ENCODE data around the gene C2orf81.
"Not testable (repeated sequence)": the region's sequence is repeated elsewhere in the genome, so short reads cannot be mapped to it uniquely, and the experiment has no call there.

C2orf81 gene

GRCh38 chr2:74423231-74424095 lies 2.0 kb upstream of the C2orf81 start:
- DNase-seq (ENCODE audit: low spot score): no peak

- not testable (repeated sequence) for DNase-seq (ENCODE audit: low spot score)
Observed at GRCh38 chr2:74420443-74421103, 846 bp downstream of the C2orf81 start.

GRCh38 chr2:74420006-74420405 lies 1.4 kb downstream of the C2orf81 start:
- no peak for DNase-seq (ENCODE audit: low spot score)

GRCh38 chr2:74419345-74419744 lies 2.1 kb downstream of the C2orf81 start:
- DNase-seq (ENCODE audit: low spot score): no peak

- peak; percentile 64 for DNase-seq (ENCODE audit: low spot score)
Observed at GRCh38 chr2:74418312-74418711, 3.1 kb downstream of the C2orf81 start.

GRCh38 chr2:74417763-74418162 lies 3.7 kb downstream of the C2orf81 start:
- DNase-seq (ENCODE audit: low spot score): no peak

GRCh38 chr2:74417197-74417596 lies 4.2 kb downstream of the C2orf81 start:
- peak; percentile 57 for DNase-seq (ENCODE audit: low spot score)

GRCh38 chr2:74416778-74417177 lies 4.6 kb downstream of the C2orf81 start:
- DNase-seq (ENCODE audit: low spot score): no peak

- no peak for DNase-seq (ENCODE audit: low spot score)
Observed at GRCh38 chr2:74415762-74416395, 5.5 kb downstream of the C2orf81 start.

GRCh38 chr2:74414881-74415761 lies 6.3 kb downstream of the C2orf81 start:
- DNase-seq (ENCODE audit: low spot score): peak; percentile 78

- peak; percentile 64 for DNase-seq (ENCODE audit: low spot score)
Observed at GRCh38 chr2:74414441-74414840, 7.0 kb downstream of the C2orf81 start.

- peak; percentile 64 for DNase-seq (ENCODE audit: low spot score)
Observed at GRCh38 chr2:74413001-74413698, 8.3 kb downstream of the C2orf81 start.

GRCh38 chr2:74407682-74408081 lies 13.7 kb downstream of the C2orf81 start:
- no peak for DNase-seq (ENCODE audit: low spot score)

- no peak for DNase-seq (ENCODE audit: low spot score)
Observed at GRCh38 chr2:74406035-74406434, 15.4 kb downstream of the C2orf81 start.

GRCh38 chr2:74401891-74402290 lies 19.5 kb downstream of the C2orf81 start:
- no peak for DNase-seq (ENCODE audit: low spot score)

- no peak for DNase-seq (ENCODE audit: low spot score)
Observed at GRCh38 chr2:74399785-74400184, 21.6 kb downstream of the C2orf81 start.

- DNase-seq (ENCODE audit: low spot score): no peak
Observed at GRCh38 chr2:74396149-74396548, 25.3 kb downstream of the C2orf81 start.

- DNase-seq (ENCODE audit: low spot score): no peak
Observed at GRCh38 chr2:74393525-74393924, 27.9 kb downstream of the C2orf81 start.

GRCh38 chr2:74392449-74392743 lies 29.0 kb downstream of the C2orf81 start:
- DNase-seq (ENCODE audit: low spot score): no peak

GRCh38 chr2:74391580-74392448 lies 29.6 kb downstream of the C2orf81 start:
- DNase-seq (ENCODE audit: low spot score): peak; percentile 92

- no peak for DNase-seq (ENCODE audit: low spot score)
Observed at GRCh38 chr2:74391209-74391579, 30.2 kb downstream of the C2orf81 start.
